Smooth muscle cell (in vitro differentiated cells): ENCODE measurements around the gene ADGRG4. TPM values are rescaled to one million over a fixed set of nuclear protein-coding genes. Genes with fewer than 3 reads are reported as not detected.
"Not testable (repeated sequence)": the region's sequence is repeated elsewhere in the genome, so short reads cannot be mapped to it uniquely, and the experiment has no call there.

Experiments used
- DNase-seq: peaks from one replicate; lab custom pipeline; 2025; ENCODE audit not compliant: unreplicated experiment; lab: John Stamatoyannopoulos, UW
- H2AFZ ChIP-seq: fragments of 200-600 bp; sonication (generic); 2 replicates; pipeline ENCODE4 v1.6.0; 2016; ENCODE audit warnings: antibody characterized with exemption, low read depth, mild to moderate bottlenecking
- H3F3A ChIP-seq: fragments of 200-600 bp; sonication (generic); 2 replicates; pipeline ENCODE4 v1.6.0; 2017; ENCODE audit warnings: antibody characterized with exemption, low read depth
- H3K27ac ChIP-seq: fragments of 200-600 bp; sonication (generic); 2 replicates; pipeline ENCODE4 v1.5.1; 2016; ENCODE audit warnings: low read depth, mild to moderate bottlenecking
- H3K27me3 ChIP-seq: fragments of 200-600 bp; sonication (generic); 2 replicates; pipeline ENCODE4 v1.6.1; 2016; ENCODE audit warnings: low read depth, mild to moderate bottlenecking
- H3K36me3 ChIP-seq: fragments of 200-600 bp; sonication (generic); 2 replicates; pipeline ENCODE4 v1.5.1; 2016; ENCODE audit warnings: low read depth
- H3K4me1 ChIP-seq: fragments of 200-600 bp; sonication (generic); 2 replicates; pipeline ENCODE4 v1.5.1; 2016; ENCODE audit warnings: low read depth
- H3K4me2 ChIP-seq: fragments of 200-600 bp; sonication (generic); 2 replicates; pipeline ENCODE4 v1.6.0; 2016; ENCODE audit warnings: mild to moderate bottlenecking
- H3K4me3 ChIP-seq: fragments of 200-600 bp; sonication (generic); 2 replicates; pipeline ENCODE4 v1.5.1; 2016; ENCODE audit warnings: mild to moderate bottlenecking
- H3K79me2 ChIP-seq: fragments of 200-600 bp; sonication (generic); 2 replicates; pipeline ENCODE4 v1.6.0; 2016; ENCODE audit warnings: low read depth, mild to moderate bottlenecking
- H3K9ac ChIP-seq: fragments of 200-600 bp; sonication (generic); 2 replicates; pipeline ENCODE4 v1.6.0; 2016; ENCODE audit warnings: low read depth
- H3K9me3 ChIP-seq: fragments of 200-600 bp; sonication (generic); replicated peaks from 2 replicates; pipeline ENCODE4 v1.5.1; 2016; ENCODE audit warnings: low read depth
- H4K20me1 ChIP-seq: fragments of 200-600 bp; sonication (generic); 2 replicates; pipeline ENCODE4 v1.6.0; 2016; ENCODE audit warnings: low read depth
- CTCF ChIP-seq: fragments of 200-600 bp; sonication (generic); IDR thresholded peaks from 2 replicates; pipeline ENCODE4 v1.5.1; 2017; ENCODE audit warnings: borderline replicate concordance, mild to moderate bottlenecking, antibody characterized with exemption; ENCODE audit not compliant: insufficient read depth, poor library complexity, severe bottlenecking
- WGBS: methylation state at CpG from one replicate; pipeline ENCODE4 v1.1.7; 2016; ENCODE audit warnings: low lambda C conversion rate; 5-methylcytosine and 5-hydroxymethylcytosine counted together
- polyA plus RNA-seq: library from polyadenylated mRNA; unstranded; fragments of >200 nt; fragmentation: Nextera tagmentation; extraction: Ambion mirVana; gene quantifications from 2 replicates; pipeline ENCODE4 v1.2.1, GENCODE V29; 2016
- total RNA-seq: library from RNA; depleted of rRNA; stranded (reverse); fragments of >200 nt; gene quantifications from 2 replicates; pipeline ENCODE4 v1.2.3, GENCODE V29; 2014

ADGRG4 gene
- total RNA-seq: not detected in 2 replicates
- 0.04 TPM in 1 of 2 replicates, not detected in the other for polyA plus RNA-seq

GRCh38 chrX:136300721-136301120 is at the start of gene ADGRG4:
TSS of gene ADGRG4 (plus strand) at chrX:136300963. CDS start at chrX:136308778, 7,815 bp downstream.
- not testable (repeated sequence) for H3K79me2 ChIP-seq, H3K4me3 ChIP-seq, H3K4me1 ChIP-seq, H3K36me3 ChIP-seq, DNase-seq, H3K27me3 ChIP-seq, H3K9me3 ChIP-seq, H3K4me2 ChIP-seq, H4K20me1 ChIP-seq, H3F3A ChIP-seq, H3K9ac ChIP-seq, H2AFZ ChIP-seq, H3K27ac ChIP-seq
- 73% methylated on average over 4 of the region's 4 CpGs for WGBS

- Histone ChIP-seq H3K79me2 (no peaks in the 10 kb centered on the region), H3K4me3 (peak within 1 kb of the TSS; percentile 65), H3K27me3 (no peaks in the 10 kb centered on the region), H4K20me1 (no peaks in the 10 kb centered on the region), H3K9me3 (no peaks in the 10 kb centered on the region), H3K27ac (peak within 1 kb of the TSS; percentile 28), H2AFZ (peak within 1 kb of the TSS; percentile 85), H3K4me2 (peak within 1 kb of the TSS; percentile 83), H3K4me1 (no peaks in the 10 kb centered on the region), H3F3A (no peaks in the 10 kb centered on the region), H3K36me3 (no peaks in the 10 kb centered on the region), H3K9ac (peak within 1 kb of the TSS; percentile 79)
- 43% methylated on average over 50 of the region's 73 CpGs for WGBS
- peak; percentile 4 for DNase-seq
- TF ChIP-seq CTCF: no peak
These were observed 49.4 kb upstream of the ADGRG4 start, which contains the start of gene MAP7D3 for GRCh38 chrX:136251041-136251991. TSS of gene MAP7D3 (minus strand) at chrX:136251400. CDS start at chrX:136251358, 42 bp downstream.

GRCh38 chrX:136255541-136255940 is 45.2 kb upstream of the ADGRG4 start:
- Histone ChIP-seq H3K4me1 (no peaks in the 10 kb centered on the region), H3K9me3 (no peaks in the 10 kb centered on the region), H3K27me3 (no peaks in the 10 kb centered on the region), H3K4me3 (no peak overlapping the region), H3K9ac (no peak overlapping the region), H3K36me3 (no peaks in the 10 kb centered on the region), H3K79me2 (no peaks in the 10 kb centered on the region), H3K27ac (no peak overlapping the region), H3K4me2 (no peak overlapping the region), H4K20me1 (no peaks in the 10 kb centered on the region), H2AFZ (no peak overlapping the region), H3F3A (no peaks in the 10 kb centered on the region)
- WGBS: 70% methylated on average over 5 of the region's 5 CpGs
- no peak for TF ChIP-seq CTCF
- DNase-seq: no peak

- H3K4me3 ChIP-seq: no peak overlapping the region
- no peaks in the 10 kb centered on the region for H3K4me1 ChIP-seq
- TF ChIP-seq CTCF: no peak
- H3K9me3 ChIP-seq: no peaks in the 10 kb centered on the region
- H3K4me2 ChIP-seq: no peak overlapping the region
- no peak overlapping the region for H3K27ac ChIP-seq
- H3K36me3 ChIP-seq: no peaks in the 10 kb centered on the region
- no peak overlapping the region for H3K9ac ChIP-seq
- no peaks in the 10 kb centered on the region for H4K20me1 ChIP-seq
- H3K79me2 ChIP-seq: no peaks in the 10 kb centered on the region
- no peaks in the 10 kb centered on the region for H3K27me3 ChIP-seq
- WGBS: 68% methylated on average over 7 of the region's 7 CpGs
- DNase-seq: no peak
- no peak overlapping the region for H2AFZ ChIP-seq
- H3F3A ChIP-seq: no peaks in the 10 kb centered on the region
These were observed 44.7 kb upstream of the ADGRG4 start for GRCh38 chrX:136256026-136256425.
